Measurements from ENCODE around the gene C4A.
"Not testable (repeated sequence)": the region's sequence is repeated elsewhere in the genome, so short reads cannot be mapped to it uniquely, and the experiment has no call there.

The C4A gene

GRCh38 chr6:32029553-32029952, 47.7 kb downstream of the C4A start:
- not testable (repeated sequence) for H3K36me3 ChIP-seq (ENCODE audit: control insufficient read depth, insufficient read depth, low read length); H3K27me3 ChIP-seq (ENCODE audit: control insufficient read depth, insufficient read depth, low read length); H3K9ac ChIP-seq (ENCODE audit: low read length); H3K4me3 ChIP-seq (ENCODE audit: low read length); H3K27ac ChIP-seq (ENCODE audit: low read depth, low read length); H3K4me1 ChIP-seq (ENCODE audit: control insufficient read depth, insufficient read depth, low read length)

GRCh38 chr6:32035283-32036013, 53.6 kb downstream of the C4A start:
- not testable (repeated sequence) for H3K27ac ChIP-seq (ENCODE audit: low read depth, low read length); H3K9ac ChIP-seq (ENCODE audit: low read length); H3K4me1 ChIP-seq (ENCODE audit: control insufficient read depth, insufficient read depth, low read length); H3K36me3 ChIP-seq (ENCODE audit: control insufficient read depth, insufficient read depth, low read length); H3K27me3 ChIP-seq (ENCODE audit: control insufficient read depth, insufficient read depth, low read length); H3K4me3 ChIP-seq (ENCODE audit: low read length)

- not testable (repeated sequence) for H3K27me3 ChIP-seq (ENCODE audit: control insufficient read depth, insufficient read depth, low read length); H3K4me3 ChIP-seq (ENCODE audit: low read length); H3K4me1 ChIP-seq (ENCODE audit: control insufficient read depth, insufficient read depth, low read length); H3K27ac ChIP-seq (ENCODE audit: low read depth, low read length); H3K9ac ChIP-seq (ENCODE audit: low read length); H3K36me3 ChIP-seq (ENCODE audit: control insufficient read depth, insufficient read depth, low read length)
Observed at GRCh38 chr6:32037136-32037535, 55.3 kb downstream of the C4A start.

- not testable (repeated sequence) for H3K36me3 ChIP-seq (ENCODE audit: control insufficient read depth, insufficient read depth, low read length); H3K4me1 ChIP-seq (ENCODE audit: control insufficient read depth, insufficient read depth, low read length); H3K27me3 ChIP-seq (ENCODE audit: control insufficient read depth, insufficient read depth, low read length); H3K27ac ChIP-seq (ENCODE audit: low read depth, low read length); H3K9ac ChIP-seq (ENCODE audit: low read length); H3K4me3 ChIP-seq (ENCODE audit: low read length)
Observed at GRCh38 chr6:32037598-32038524, 56.0 kb downstream of the C4A start, which contains the start of gene CYP21A2. CYP21A2 (plus strand) TSS chr6:32038415; CDS start chr6:32038423, 8 bp downstream.

- H3K9ac ChIP-seq (ENCODE audit: low read length); H3K27ac ChIP-seq (ENCODE audit: low read depth, low read length); H3K4me3 ChIP-seq (ENCODE audit: low read length); H3K27me3 ChIP-seq (ENCODE audit: control insufficient read depth, insufficient read depth, low read length); H3K36me3 ChIP-seq (ENCODE audit: control insufficient read depth, insufficient read depth, low read length); H3K4me1 ChIP-seq (ENCODE audit: control insufficient read depth, insufficient read depth, low read length): not testable (repeated sequence)
Observed at GRCh38 chr6:32038878-32039277, 57.0 kb downstream of the C4A start.

- H3K27ac ChIP-seq (ENCODE audit: low read depth, low read length); H3K9ac ChIP-seq (ENCODE audit: low read length); H3K4me3 ChIP-seq (ENCODE audit: low read length): not testable (repeated sequence)
Observed at GRCh38 chr6:32039321-32040274, 57.7 kb downstream of the C4A start.

GRCh38 chr6:32040299-32041049, 58.6 kb downstream of the C4A start:
- H3K27me3 ChIP-seq (ENCODE audit: control insufficient read depth, insufficient read depth, low read length); H3K9ac ChIP-seq (ENCODE audit: low read length); H3K36me3 ChIP-seq (ENCODE audit: control insufficient read depth, insufficient read depth, low read length); H3K4me3 ChIP-seq (ENCODE audit: low read length); H3K4me1 ChIP-seq (ENCODE audit: control insufficient read depth, insufficient read depth, low read length); H3K27ac ChIP-seq (ENCODE audit: low read depth, low read length): not testable (repeated sequence)

More at GRCh38 chr6:32039321-32040274, 57.7 kb downstream of the C4A start:
- H3K4me1 ChIP-seq (ENCODE audit: control insufficient read depth, insufficient read depth, low read length); H3K36me3 ChIP-seq (ENCODE audit: control insufficient read depth, insufficient read depth, low read length); H3K27me3 ChIP-seq (ENCODE audit: control insufficient read depth, insufficient read depth, low read length): not testable (repeated sequence)

GRCh38 chr6:32041050-32041321, 59.1 kb downstream of the C4A start:
- H3K27me3 ChIP-seq (ENCODE audit: control insufficient read depth, insufficient read depth, low read length); H3K4me1 ChIP-seq (ENCODE audit: control insufficient read depth, insufficient read depth, low read length); H3K36me3 ChIP-seq (ENCODE audit: control insufficient read depth, insufficient read depth, low read length); H3K9ac ChIP-seq (ENCODE audit: low read length); H3K27ac ChIP-seq (ENCODE audit: low read depth, low read length); H3K4me3 ChIP-seq (ENCODE audit: low read length): not testable (repeated sequence)

- H3K4me1 ChIP-seq (ENCODE audit: control insufficient read depth, insufficient read depth, low read length); H3K36me3 ChIP-seq (ENCODE audit: control insufficient read depth, insufficient read depth, low read length): not testable (repeated sequence)
Observed at GRCh38 chr6:32041385-32041784, 59.5 kb downstream of the C4A start.

GRCh38 chr6:32042276-32042675, 60.4 kb downstream of the C4A start:
- H3K27me3 ChIP-seq (ENCODE audit: control insufficient read depth, insufficient read depth, low read length); H3K4me3 ChIP-seq (ENCODE audit: low read length); H3K36me3 ChIP-seq (ENCODE audit: control insufficient read depth, insufficient read depth, low read length); H3K4me1 ChIP-seq (ENCODE audit: control insufficient read depth, insufficient read depth, low read length); H3K27ac ChIP-seq (ENCODE audit: low read depth, low read length); H3K9ac ChIP-seq (ENCODE audit: low read length): not testable (repeated sequence)

More at GRCh38 chr6:32041385-32041784, 59.5 kb downstream of the C4A start:
- H3K4me3 ChIP-seq (ENCODE audit: low read length); H3K27ac ChIP-seq (ENCODE audit: low read depth, low read length); H3K27me3 ChIP-seq (ENCODE audit: control insufficient read depth, insufficient read depth, low read length); H3K9ac ChIP-seq (ENCODE audit: low read length): not testable (repeated sequence)

GRCh38 chr6:32043589-32044380, 61.9 kb downstream of the C4A start:
- not testable (repeated sequence) for H3K4me3 ChIP-seq (ENCODE audit: low read length); H3K9ac ChIP-seq (ENCODE audit: low read length); H3K27ac ChIP-seq (ENCODE audit: low read depth, low read length); H3K4me1 ChIP-seq (ENCODE audit: control insufficient read depth, insufficient read depth, low read length); H3K27me3 ChIP-seq (ENCODE audit: control insufficient read depth, insufficient read depth, low read length); H3K36me3 ChIP-seq (ENCODE audit: control insufficient read depth, insufficient read depth, low read length)

Measured in rectal smooth muscle tissue (tissue), 1 donor.